Measurements from ENCODE around the gene FLNB.

- no peak for TF ChIP-seq EZH2 (IDR thresholded peaks at IDR 0.05; ENCODE audit: insufficient read depth, poor library complexity, severe bottlenecking)
- no peak for TF ChIP-seq EZH2phosphoT487 (IDR thresholded peaks at IDR 0.05; ENCODE audit: insufficient read depth, low read depth)
Observed at GRCh38 chr3:58074997-58075396, 66.8 kb downstream of the FLNB start.

Data from GM23248 (cell line).